WI38 (cell line): ENCODE results near the gene FCN2.
"Not testable (repeated sequence)": the region's sequence is repeated elsewhere in the genome, so short reads cannot be mapped to it uniquely, and the experiment has no call there.

Experiments
- H3K4me3 ChIP-seq: 2 replicates; pipeline ENCODE4 v1.5.1; 2011; ENCODE audit warnings: low read depth, mild to moderate bottlenecking, control low read depth, low read length
- TF ChIP-seq, protein P1 (sequence below): IDR thresholded peaks from 2 replicates; pipeline ENCODE4 v1.5.1; 2012; ENCODE audit warnings: low read depth, mild to moderate bottlenecking, control low read depth, low read length

Gene FCN2

DNA sequence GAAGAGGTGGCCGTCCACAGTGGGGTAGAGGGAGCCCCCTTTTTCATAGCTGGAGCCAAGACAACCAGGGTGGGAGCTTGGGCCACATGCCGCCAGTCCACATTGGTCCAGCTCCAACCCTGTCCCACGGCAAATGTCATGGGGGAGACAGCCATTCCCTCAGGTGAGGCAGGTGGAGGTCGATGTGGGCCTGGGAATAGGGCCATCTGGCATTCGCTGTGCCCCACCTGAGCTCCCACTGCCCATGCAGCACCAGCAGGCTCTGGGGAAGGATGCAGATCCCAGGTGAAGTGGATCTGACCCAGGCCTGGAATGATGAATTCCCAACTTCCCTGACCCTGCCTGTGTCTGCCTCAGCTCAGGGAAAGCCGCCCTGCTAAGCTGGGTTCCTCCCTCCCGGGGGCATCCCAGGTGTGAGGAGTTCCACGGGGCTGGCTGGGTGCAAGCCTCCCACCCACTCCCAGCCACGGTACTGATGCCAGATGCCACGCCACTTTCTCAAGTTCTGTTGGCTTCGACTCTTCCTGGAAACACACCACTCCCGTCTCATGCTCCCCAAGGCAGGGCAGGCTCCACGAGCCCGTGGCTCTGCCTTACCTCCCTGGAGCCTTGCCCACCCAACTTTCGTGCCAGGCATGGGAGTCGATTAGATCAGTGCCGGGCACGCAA is 25.2 kb upstream of the FCN2 start:
- TF ChIP-seq, protein P1, sequence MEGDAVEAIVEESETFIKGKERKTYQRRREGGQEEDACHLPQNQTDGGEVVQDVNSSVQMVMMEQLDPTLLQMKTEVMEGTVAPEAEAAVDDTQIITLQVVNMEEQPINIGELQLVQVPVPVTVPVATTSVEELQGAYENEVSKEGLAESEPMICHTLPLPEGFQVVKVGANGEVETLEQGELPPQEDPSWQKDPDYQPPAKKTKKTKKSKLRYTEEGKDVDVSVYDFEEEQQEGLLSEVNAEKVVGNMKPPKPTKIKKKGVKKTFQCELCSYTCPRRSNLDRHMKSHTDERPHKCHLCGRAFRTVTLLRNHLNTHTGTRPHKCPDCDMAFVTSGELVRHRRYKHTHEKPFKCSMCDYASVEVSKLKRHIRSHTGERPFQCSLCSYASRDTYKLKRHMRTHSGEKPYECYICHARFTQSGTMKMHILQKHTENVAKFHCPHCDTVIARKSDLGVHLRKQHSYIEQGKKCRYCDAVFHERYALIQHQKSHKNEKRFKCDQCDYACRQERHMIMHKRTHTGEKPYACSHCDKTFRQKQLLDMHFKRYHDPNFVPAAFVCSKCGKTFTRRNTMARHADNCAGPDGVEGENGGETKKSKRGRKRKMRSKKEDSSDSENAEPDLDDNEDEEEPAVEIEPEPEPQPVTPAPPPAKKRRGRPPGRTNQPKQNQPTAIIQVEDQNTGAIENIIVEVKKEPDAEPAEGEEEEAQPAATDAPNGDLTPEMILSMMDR: no peak
- H3K4me3 ChIP-seq: no peak overlapping the region

DNA sequence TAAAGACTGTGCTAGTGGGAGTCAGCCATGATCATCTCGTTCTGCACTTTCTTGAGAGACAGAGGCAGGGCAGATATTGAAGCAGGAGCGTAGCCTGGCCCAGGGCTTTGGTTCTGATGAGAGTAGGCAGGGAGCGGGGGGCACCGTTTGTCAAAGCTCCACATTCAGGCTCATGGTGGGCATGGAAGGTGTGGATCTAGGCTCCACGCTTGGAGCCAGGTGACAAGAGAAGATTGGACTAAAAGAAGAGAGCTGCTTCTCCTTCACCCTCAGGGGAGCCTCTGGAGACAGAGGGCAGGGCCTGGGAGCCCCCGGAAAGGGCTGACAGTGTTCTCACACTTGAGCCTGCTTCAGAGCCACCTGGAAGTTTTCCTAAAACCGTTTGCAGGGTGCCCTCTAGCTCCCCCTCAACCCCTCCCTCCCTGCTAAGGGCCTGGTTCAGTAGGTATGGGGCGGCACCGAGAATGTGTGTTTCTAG is 24.7 kb upstream of the FCN2 start:
- TF ChIP-seq, protein P1: no peak

DNA sequence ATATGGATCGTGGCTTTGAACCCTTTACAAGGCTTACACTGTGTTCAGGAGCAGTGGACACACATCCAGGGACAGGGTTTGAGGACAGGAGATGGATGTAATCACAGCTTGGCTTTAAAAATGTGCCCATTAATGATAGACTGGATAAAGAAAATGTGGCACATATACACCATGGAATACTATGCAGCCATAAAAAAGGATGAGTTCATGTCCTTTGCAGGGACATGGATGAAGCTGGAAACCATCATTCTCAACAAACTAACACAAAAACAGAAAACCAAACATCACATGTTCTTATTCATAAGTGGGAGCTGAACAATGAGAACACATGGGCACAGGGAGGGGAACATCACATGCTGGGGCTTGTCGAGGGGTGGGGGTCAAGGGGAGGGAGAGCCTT is 23.2 kb upstream of the FCN2 start:
- not testable (repeated sequence) for H3K4me3 ChIP-seq

More for the DNA sequence above, 24.7 kb upstream of the FCN2 start:
- no peak overlapping the region for H3K4me3 ChIP-seq

DNA sequence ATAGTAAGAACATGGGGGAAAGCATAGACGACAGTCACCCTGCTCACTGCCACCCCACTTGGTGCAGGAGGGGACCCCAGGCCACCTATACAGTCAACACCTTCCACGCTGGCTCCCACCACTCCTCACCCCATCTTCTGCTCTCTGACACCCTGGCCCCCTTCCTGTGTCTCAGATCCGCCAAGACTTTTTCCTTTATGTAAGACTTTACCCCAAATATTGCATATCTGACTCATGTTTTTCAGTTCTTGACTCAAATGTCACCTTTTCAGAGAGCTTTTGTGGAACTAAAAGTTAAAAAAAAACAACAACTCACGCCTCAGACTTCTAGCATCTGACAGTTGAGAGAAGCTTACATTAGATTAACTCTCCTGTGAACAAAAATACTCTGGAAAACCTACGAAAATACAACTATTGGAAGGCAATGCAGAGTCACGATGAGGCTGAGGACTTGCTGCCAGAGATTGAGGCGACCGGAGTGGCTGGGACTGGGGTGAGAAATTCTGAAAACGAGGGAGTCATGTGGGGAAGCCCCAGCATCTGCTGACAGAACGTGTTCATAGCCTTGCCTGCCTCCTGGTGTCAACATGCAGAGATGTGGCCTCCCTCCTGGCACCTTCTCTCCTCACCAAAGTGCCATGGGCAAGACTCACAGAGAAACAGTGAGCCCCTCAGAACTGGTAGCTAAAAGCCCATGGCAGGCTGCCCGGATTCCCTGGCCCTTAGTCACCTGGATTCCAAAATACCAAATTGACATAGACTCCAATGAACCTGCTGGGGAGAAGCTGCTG is 22.4 kb upstream of the FCN2 start:
- no peak overlapping the region for H3K4me3 ChIP-seq
- TF ChIP-seq, protein P1: no peak

DNA sequence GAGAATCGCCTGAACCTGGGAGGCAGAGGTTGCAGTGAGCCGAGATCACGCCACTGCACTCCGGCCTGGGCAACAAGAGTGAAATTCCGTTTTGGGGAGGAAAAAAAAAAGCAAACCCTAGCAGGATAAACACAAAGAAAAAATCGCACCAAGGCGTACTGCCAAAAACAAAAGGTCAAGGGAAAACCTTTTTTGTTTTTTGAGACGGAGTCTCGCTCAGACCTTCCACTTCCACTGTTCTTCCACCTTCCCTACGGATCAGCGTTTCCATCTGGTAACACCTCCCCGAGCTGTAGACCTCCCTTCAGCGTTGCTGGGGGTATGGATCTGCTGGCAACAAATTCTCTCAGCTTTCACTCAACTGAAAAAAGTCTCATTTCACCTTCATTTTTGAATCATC is 20.1 kb upstream of the FCN2 start:
- TF ChIP-seq, protein P1: no peak

DNA sequence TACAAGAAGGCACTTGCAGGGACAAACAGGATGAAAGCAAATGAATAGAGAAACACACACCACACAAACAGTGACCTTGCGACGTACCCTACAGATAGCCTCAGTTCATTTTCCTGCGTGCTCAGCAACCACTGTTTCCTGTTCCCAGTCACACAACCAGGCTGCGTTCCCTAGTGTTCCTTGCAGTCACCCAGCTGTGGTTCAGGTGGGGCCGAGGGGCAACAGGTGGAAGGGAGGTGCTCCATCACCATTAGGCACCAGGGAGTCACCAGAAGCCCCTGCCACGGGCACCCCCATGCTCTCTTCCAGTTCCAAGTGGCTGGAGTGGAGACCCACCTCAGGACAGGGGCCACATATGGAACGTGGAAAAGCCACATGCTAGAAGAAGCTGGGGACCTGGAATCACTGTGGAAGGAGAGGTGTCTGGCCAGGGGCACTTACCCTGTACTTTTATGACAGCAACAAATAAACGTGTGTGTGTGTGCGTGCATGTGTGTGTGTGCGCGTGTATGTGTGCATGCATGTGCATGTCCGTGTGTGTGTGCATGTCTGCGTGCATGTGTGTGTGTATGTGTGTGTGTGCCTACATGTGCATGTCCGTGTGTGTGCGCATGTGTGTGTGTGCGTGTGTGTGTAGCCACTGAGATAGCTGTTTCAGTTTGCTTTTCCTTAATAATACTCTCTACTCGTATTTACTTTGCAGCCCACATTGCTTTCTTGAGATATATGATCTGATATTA is 18.8 kb upstream of the FCN2 start:
- H3K4me3 ChIP-seq: no peak overlapping the region
- TF ChIP-seq, protein P1: no peak

More for the DNA sequence above, 20.1 kb upstream of the FCN2 start:
- H3K4me3 ChIP-seq: no peak overlapping the region

DNA sequence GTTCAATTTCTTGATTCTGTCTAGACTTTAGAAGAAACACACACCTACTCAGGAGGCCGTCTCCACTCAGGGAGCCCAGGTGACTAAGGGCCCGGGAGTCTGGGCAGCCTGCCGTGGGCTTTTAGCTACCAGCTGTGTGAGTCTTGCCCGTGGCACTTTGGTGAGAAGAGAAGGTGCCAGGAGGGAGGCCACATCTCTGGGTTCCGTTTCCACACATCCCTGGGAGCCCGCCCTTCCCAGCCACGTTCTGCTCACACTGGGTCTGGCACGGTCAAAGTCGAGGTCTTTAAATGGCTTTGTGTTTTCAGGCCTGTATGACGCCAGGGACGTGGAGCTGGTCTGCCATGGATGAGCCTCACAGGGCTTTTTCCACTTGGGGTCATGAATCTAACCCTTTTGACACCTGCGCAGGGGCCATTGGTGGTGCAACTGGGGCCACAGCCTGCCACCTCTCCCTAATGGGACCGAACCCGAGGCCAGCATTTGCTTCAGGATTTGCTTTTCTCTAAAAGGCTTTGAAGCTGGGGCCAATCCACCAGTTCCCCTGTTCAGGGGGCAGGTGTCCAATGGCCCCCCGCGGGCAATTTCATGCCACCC is 17.2 kb upstream of the FCN2 start:
- H3K4me3 ChIP-seq: no peak overlapping the region
- TF ChIP-seq, protein P1: no peak
